Bone marrow (tissue), 2 donors: ENCODE measurements around the gene SURF1.
"Not testable (repeated sequence)": the region's sequence is repeated elsewhere in the genome, so short reads cannot be mapped to it uniquely, and the experiment has no call there.

Source experiments
- DNase-seq, 2 donors: peaks; one replicate each; lab custom pipeline; 2025; lab: John Stamatoyannopoulos, UW

The SURF1 gene

DNA sequence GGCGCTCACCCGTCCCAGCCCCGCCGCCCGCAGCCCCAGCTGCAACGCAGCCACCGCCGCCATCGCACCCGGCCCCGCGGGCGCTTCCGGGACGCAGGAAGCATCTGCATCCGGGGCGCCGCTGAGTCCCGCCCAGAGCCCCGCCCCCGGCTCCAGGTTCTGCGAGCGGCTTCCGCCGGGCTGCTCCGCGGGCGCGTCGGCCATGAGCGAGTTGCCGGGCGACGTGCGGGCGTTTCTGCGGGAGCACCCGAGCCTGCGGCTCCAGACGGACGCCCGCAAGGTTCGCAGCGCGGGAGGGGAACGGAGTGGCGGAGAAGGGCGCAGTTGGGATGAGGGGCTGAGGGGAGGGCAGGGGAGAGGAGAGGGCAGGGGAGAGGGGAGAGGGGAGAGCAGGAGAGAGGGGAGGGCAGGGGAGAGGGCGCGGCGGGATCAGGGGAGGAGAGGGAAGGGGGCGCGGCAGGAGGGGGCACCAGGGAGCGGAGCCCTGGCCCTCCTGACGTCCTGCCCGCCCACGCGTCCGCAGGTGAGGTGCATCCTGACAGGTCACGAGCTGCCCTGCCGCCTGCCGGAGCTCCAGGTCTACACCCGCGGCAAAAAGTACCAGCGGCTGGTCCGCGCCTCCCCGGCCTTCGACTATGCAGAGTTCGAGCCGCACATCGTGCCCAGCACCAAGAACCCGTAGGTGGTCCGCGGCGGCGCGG, at the start of gene SURF1, which contains the start of gene SURF2:
TSS of gene SURF1 (minus strand) at position 97 of the 701 bp plus-strand sequence. CDS start at position 63, 34 bp downstream.
TSS of gene SURF2 (plus strand) at position 160 of the 701 bp plus-strand sequence. CDS start at position 203, 43 bp downstream.
- DNase-seq, result peak in 1 of 2 donors; percentile 37

- no peak for DNase-seq
These were observed 49.5 kb upstream of the SURF1 start for GRCh38 chr9:133405508-133406438.

GRCh38 chr9:133404454-133405002, 48.2 kb upstream of the SURF1 start:
- no peak for DNase-seq

DNA sequence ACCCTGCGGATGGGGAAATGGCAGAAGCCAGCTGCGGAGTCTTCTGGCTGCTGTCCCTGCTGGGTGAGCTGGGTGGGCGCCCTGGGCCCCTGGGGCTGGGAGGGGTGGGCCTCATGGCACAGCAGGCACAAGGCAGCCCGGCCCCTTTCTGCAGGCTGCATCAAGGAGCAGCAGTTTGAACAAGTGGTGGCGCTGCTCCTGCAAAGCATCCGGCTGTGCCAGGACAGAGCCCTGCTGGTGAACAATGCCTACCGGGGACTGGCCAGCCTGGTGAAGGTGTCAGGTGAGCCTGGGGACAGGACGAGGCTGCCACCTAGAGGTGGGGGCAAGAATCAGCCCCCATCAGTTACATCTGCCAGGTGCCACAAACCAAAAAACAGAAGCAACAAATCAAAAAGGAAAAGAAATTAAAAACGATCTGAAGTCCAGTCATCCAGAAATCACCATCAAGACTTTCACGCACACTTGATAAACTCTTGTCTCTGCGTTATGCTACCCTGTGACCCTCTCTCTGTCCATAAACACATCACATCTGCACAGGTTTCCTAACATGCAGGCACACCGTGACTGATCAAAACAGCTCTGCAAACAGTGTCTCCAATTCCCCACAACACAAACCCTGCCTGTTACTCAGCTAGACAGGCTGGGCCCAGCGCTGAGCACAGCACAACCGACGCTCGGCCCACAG, 47.6 kb upstream of the SURF1 start:
- peak in 1 of 2 donors; percentile 3 for DNase-seq

- no peak for DNase-seq
These were observed 46.4 kb upstream of the SURF1 start for GRCh38 chr9:133402689-133403088.

DNA sequence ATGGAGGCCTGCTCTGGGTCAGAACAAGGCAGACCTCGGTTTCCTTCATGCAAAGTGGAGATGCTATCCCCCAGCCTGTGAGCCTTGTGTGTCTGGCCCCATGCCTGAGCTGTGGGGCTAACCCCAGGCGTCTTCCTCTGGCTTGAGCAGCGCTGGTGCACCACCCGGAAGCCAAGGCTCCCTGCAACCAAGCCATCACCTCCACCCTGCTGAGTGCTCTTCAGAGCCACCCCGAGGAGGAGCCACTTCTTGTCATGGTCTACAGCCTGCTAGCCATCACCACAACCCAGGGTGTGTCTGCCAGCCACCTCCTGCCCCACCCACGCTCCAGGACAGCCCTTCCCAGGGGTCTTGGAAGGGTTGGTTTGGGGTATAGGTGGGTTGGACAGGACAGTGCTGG, 45.3 kb upstream of the SURF1 start:
- no peak for DNase-seq

- no peak for DNase-seq
These were observed 44.0 kb upstream of the SURF1 start for GRCh38 chr9:133400292-133400691.

- DNase-seq, result no peak
These were observed 41.6 kb upstream of the SURF1 start for GRCh38 chr9:133397895-133398294.

GRCh38 chr9:133397370-133397769, 41.1 kb upstream of the SURF1 start:
- no peak for DNase-seq

DNA sequence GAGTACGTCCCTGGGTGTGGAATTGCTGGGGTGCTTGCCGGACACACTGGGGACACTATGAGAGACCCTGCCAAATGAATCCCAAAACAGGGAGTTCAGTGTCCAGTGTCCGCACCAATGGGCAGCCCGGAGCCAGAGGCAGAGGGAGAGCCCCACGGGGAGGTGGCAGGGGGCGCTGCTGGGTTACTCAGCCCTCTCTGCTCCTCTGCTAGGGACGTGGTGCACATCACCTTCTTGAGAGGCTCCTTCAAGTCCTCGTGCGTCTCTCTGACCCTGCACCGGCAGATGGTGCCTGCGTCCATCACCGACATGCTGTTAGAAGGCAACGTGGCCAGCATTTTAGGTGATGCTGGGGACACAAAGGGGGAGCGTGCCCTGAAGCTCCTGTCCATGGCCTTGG, 40.7 kb upstream of the SURF1 start:
- DNase-seq, result no peak

GRCh38 chr9:133394687-133395271, 38.5 kb upstream of the SURF1 start:
- no peak for DNase-seq

DNA sequence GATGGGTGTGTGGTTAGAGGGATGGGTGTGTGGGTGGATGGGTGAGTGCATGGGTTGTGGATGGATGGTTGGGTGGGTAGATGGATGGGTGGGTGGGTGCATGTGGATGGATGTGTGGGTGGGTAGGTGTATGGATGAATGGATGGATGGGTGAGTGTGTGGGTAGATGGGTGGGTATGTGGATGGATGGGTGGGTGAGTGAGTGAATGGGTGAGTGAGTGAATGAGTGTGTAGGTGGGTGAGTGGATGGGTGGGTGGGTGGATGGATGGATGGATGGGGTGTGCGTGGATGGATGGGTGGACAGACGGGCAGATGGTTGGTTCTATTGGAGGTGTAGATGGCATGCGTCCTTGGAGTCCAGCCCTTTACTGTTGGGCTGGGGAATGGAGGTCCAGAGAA, 37.1 kb upstream of the SURF1 start:
- no peak for DNase-seq

DNA sequence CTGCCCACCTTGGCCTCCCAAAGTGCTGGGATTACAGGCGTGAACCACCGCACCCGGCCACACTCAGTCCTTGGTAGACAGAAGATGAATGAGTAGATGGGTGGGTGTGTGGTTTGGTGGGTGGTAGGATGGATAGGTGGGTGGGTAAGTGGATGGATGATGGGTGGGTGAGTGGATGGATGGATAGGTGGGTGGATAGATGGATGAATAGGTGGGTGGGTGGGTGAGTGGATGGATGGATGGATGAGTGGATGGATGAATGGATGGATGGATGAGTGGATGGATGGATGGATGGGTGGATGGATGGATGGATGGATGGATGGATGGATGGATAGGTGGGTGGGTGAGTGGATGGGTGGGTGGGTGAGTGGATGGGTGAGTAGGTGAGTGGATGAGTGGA, 36.0 kb upstream of the SURF1 start:
- not testable (repeated sequence) for DNase-seq

GRCh38 chr9:133391449-133391848, 35.2 kb upstream of the SURF1 start:
- not testable (repeated sequence) for DNase-seq

GRCh38 chr9:133390713-133391112, 34.4 kb upstream of the SURF1 start:
- no peak for DNase-seq

DNA sequence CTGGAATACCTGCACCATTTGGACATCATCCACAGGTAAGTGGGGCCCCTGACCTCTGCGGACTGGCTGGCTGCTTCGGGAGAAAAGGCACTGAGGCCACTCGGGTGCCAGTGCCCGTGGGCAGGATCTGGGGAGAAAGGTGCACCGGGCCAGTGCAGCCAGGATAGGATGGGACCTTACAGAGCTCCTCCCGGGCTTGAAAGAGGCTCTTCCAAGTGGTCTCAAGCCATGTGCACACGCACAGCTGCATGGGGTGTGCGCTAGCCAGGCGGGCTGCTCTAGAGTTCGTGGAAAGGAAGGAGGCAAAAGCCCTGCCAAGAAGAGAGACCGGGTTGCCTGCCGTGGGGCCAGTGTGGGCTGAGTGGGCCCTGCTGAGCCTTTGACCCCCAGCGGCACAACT, 33.3 kb upstream of the SURF1 start:
- DNase-seq, result no peak

GRCh38 chr9:133389025-133389557, 32.8 kb upstream of the SURF1 start:
- DNase-seq, result no peak

DNA sequence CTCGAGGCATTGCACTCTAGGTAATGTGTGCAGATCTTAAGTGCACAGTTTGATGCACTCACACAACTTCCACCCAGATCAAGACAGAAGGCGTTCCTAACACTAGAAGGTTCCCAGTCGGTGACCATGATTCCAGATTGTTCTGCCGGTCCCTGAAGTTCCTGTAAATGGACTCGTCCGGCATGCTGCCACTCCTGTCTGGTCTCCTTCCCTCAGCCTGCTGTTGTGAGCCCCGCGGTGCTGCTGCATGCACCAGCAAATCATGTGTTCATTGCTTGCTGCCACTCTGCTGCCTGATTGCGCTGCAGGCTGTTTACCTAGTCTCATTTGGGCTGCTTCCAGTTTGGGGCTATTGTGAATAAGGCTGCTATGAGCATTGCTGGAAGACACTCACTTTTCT, 31.4 kb upstream of the SURF1 start:
- no peak for DNase-seq

GRCh38 chr9:133386338-133386737, 30.1 kb upstream of the SURF1 start:
- DNase-seq, result no peak

DNA sequence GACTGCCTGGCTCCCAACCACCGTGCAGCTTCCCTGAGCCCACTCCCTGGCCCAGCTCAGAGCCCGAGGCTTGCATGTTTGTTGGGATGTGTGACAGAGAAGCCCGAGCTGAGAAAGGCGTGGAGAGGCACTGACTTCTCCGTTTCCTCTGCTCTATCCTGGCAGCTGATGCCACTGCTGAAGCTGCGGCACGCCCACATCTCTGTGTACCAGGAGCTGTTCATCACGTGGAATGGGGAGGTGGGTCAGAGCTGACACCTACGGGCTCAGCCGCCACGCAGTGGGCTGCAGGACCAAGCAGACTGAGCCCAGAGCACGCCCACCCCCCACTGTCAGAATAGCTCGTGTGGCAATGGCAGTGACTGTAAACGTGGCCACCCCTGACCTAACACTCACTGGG, 29.2 kb upstream of the SURF1 start:
- DNase-seq, result no peak

DNA sequence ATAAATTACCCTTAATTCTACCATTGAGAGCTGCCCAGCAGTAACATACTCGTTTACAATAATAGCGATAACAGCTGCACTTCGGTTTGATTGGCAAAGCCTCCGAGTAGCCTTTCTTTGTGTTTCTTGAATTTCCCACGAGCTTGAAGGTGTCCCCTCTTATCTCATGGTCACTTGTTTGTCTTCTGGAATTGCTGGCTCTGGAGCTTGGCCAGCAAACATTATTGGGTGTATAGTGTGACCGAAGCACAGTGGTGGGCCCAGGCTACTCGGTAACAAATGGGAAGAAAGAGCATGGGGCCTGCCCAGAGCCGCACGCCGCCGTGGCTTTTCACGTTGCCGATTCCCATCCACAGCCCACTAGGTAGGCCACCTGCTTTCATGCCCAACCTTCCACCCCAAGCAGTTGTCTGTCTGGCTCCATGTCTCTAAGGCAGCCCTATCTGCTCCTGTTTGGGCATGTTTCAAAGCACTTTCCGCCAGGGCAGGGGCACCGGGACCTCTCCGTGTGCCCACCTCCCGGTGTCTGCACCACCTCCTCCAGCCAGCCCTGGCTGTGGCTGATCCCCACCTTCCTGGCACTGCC, 28.5 kb upstream of the SURF1 start:
- DNase-seq, result no peak
